Transverse colon (tissue), 4 donors: ENCODE measurements around the gene E2F1. TPM values are rescaled to one million over a fixed set of nuclear protein-coding genes. Genes with fewer than 3 reads are reported as not detected.
"Not testable (repeated sequence)": the region's sequence is repeated elsewhere in the genome, so short reads cannot be mapped to it uniquely, and the experiment has no call there.

Source experiments
- DNase-seq: peaks from one replicate; pipeline ENCODE4 v3.0.0-alpha.2; 2019
- H3K27ac ChIP-seq, 4 donors: fragments of 200-600 bp; sonication (generic); 2 replicates each; pipeline ENCODE4 v1.5.1; 2016 to 2018; ENCODE audit warnings: inconsistent platforms in 4 of 4
- H3K27me3 ChIP-seq: fragments of 200-600 bp; sonication (generic); 2 replicates; pipeline ENCODE4 v1.5.1; 2017; ENCODE audit warnings: inconsistent platforms
- H3K36me3 ChIP-seq, 4 donors: fragments of 200-600 bp; sonication (generic); 2 replicates each; pipeline ENCODE4 v1.5.1; 2017 to 2019; ENCODE audit warnings: inconsistent platforms in 4 of 4
- H3K4me1 ChIP-seq, 4 donors: fragments of 200-600 bp; sonication (generic); 2 replicates each; pipeline ENCODE4 v1.5.1; 2017 to 2020; ENCODE audit warnings: inconsistent platforms in 4 of 4
- H3K4me3 ChIP-seq, 4 donors: fragments of 200-600 bp; sonication (generic); 1 replicate in 1 of 4; 2 replicates in 3 of 4; pipeline versions ENCODE4 v1.5.1 to v1.6.1; 2017 to 2019; ENCODE audit warnings: inconsistent platforms in 4 of 4
- H3K9me3 ChIP-seq, 2 donors: fragments of 200-600 bp; sonication (generic); 2 replicates each; pipeline ENCODE4 v1.5.1; 2017 to 2019; ENCODE audit warnings: inconsistent platforms in 2 of 2
- EP300 ChIP-seq: sonication (generic); formaldehyde crosslinking; IDR thresholded peaks from one replicate; pipeline ENCODE4 v1.6.1; 2017; ENCODE audit warnings: antibody characterized with exemption, low read depth
- POLR2A ChIP-seq: fragments of 450-650 bp; IDR thresholded peaks from one replicate; pipeline ENCODE4 v1.6.1; 2016; ENCODE audit warnings: antibody characterized with exemption, mild to moderate bottlenecking, moderate library complexity
- POLR2AphosphoS5 ChIP-seq, 3 donors: sonication (generic); formaldehyde crosslinking; IDR thresholded peaks; one replicate each; pipeline ENCODE4 v1.6.1; 2016; ENCODE audit warnings: antibody characterized with exemption in 3 of 3
- WGBS, 2 donors: methylation state at CpG; one replicate each; pipeline ENCODE4 v1.1.5; 2018; ENCODE audit warnings: low coverage in 1 of 2; 5-methylcytosine and 5-hydroxymethylcytosine counted together
- in situ Hi-C, 4 donors: fragments of 200-750 bp; cut with MboI; loops; one replicate each; pipeline versions ENCODE4 v1.15.0 to v1.15.1; 2017; ENCODE audit warnings: low sequenced_read_pairs in 3 of 4, low pct_ligation_motif_present in 1 of 4, low pct_unique_long_range_greater_than_20kb in 1 of 4
- intact Hi-C: fragments of 100-400 bp; cut with DNase I; formaldehyde crosslinking; loops from one replicate; pipeline ENCODE4 v1.15.1; 2023; ENCODE audit warnings: low total_unique reads
- total RNA-seq, 4 donors: library from RNA; depleted of rRNA; stranded (reverse); fragments of >200 nt; gene quantifications; one replicate each; pipeline ENCODE4 v1.1.0, GENCODE V29; 2016
- TF ChIP-seq, protein P1 (sequence below), 5 experiments: fragments of 200-600 bp in 3 of 5; fragments of 450-650 bp in 2 of 5; sonication (generic) in 3 of 5; IDR thresholded peaks; 1 replicate in 2 of 5; 2 replicates in 3 of 5; pipeline ENCODE4 v1.5.1; 2016 to 2017; ENCODE audit warnings: antibody characterized with exemption in 5 of 5, inconsistent platforms in 3 of 5, mild to moderate bottlenecking in 2 of 5, moderate library complexity in 1 of 5

E2F1 gene
- total RNA-seq, 4 donors from 2014 or later, result 1.2 to 2.7 (median 2.1) TPM; not detected in 1

- in situ Hi-C loops (no loop called here), intact Hi-C loops (no loop called here)
- TF ChIP-seq POLR2AphosphoS5 (IDR thresholded peaks at IDR 0.05) (no peak), EP300 (no peak), POLR2A (no peak)
- TF ChIP-seq, protein P1, sequence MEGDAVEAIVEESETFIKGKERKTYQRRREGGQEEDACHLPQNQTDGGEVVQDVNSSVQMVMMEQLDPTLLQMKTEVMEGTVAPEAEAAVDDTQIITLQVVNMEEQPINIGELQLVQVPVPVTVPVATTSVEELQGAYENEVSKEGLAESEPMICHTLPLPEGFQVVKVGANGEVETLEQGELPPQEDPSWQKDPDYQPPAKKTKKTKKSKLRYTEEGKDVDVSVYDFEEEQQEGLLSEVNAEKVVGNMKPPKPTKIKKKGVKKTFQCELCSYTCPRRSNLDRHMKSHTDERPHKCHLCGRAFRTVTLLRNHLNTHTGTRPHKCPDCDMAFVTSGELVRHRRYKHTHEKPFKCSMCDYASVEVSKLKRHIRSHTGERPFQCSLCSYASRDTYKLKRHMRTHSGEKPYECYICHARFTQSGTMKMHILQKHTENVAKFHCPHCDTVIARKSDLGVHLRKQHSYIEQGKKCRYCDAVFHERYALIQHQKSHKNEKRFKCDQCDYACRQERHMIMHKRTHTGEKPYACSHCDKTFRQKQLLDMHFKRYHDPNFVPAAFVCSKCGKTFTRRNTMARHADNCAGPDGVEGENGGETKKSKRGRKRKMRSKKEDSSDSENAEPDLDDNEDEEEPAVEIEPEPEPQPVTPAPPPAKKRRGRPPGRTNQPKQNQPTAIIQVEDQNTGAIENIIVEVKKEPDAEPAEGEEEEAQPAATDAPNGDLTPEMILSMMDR (IDR thresholded peaks at IDR 0.05), result no peak
- 92 to 100% methylated on average over 2 to 13 of the region's 13 CpGs for WGBS, 2 donors
- Histone ChIP-seq H3K36me3 (peaks cover 0 to 45% (median 19%) of the 10 kb centered on the region in 4 donors), H3K9me3 (no peaks in the 10 kb centered on the region), H3K27ac (no peak overlapping the region), H3K4me3 (no peak overlapping the region), H3K27me3 (no peaks in the 10 kb centered on the region), H3K4me1 (no peaks in the 10 kb centered on the region)
- no peak for DNase-seq
Measured at GRCh38 chr20:33640287-33640686, 45.9 kb downstream of the E2F1 start.

DNA sequence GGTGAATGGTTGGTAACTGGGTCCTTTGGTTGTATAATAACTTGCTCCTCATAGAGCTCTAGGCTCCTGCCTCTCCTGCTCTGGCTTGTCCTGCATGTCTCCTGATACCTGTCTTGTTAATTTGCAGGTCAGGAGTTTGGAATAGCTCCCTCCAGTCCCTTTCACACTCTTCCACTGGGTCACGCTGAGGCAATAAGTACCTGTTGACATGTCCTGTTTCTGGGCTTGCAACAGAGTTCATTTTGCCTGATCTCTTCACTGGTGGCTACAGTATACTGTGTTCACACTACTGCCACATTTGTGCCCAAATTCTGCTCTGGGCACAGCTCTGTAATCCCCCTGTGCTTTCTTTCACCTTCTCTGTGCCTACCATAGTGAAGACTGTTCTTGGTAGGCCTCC lies 49.4 kb downstream of the E2F1 start:
- no peak overlapping the region for H3K27ac ChIP-seq
- H3K27me3 ChIP-seq, result no peaks in the 10 kb centered on the region
- TF ChIP-seq EP300 (no peak), POLR2A (no peak), POLR2AphosphoS5 (IDR thresholded peaks at IDR 0.05) (no peak)
- TF ChIP-seq, protein P1 (IDR thresholded peaks at IDR 0.05), result no peak
- in situ Hi-C loops, result no loop called here
- no peak for DNase-seq
- no peaks in the 10 kb centered on the region for H3K9me3 ChIP-seq
- intact Hi-C loops, result no loop called here
- no peak overlapping the region for H3K4me3 ChIP-seq
- 91% methylated on average over 1 of the region's 1 CpG; no CpG with 5 or more reads in 1 of the 2 donors for WGBS, 2 donors
- H3K4me1 ChIP-seq, result no peaks in the 10 kb centered on the region
- H3K36me3 ChIP-seq, result peaks cover 0 to 54% (median 17%) of the 10 kb centered on the region in 4 donors

GRCh38 chr20:33635341-33635740 lies 50.8 kb downstream of the E2F1 start:
- no peak for DNase-seq
- intact Hi-C loops, result no loop called here

DNA sequence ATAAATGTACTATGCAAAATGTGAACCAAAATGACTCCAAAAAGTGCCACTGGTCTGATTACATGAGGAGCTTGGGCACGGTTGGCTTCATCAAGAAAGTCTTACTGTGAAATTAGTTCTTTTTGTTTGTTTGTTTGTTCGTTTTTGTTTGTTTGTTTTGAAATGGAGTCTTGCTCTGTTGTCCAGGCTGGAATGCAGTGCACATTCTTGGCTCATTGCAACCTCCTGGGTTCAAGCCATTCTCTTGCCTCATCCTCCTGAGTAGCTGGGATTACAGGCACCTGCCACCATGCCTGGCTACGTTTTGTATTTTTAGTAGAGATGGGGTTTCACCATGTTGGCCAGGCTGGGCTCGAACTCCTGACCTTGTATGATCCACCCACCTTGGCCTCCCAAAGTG lies 54.3 kb downstream of the E2F1 start:
- DNase-seq, in situ Hi-C loops, H3K27ac ChIP-seq, intact Hi-C loops, H3K4me1 ChIP-seq, H3K27me3 ChIP-seq, H3K9me3 ChIP-seq, H3K4me3 ChIP-seq: not testable (repeated sequence)
- WGBS, 2 donors, result 77 to 81% methylated on average over 4 of the region's 4 CpGs
- peaks cover 0 to 54% (median 20%) of the 10 kb centered on the region in 4 donors for H3K36me3 ChIP-seq

More at GRCh38 chr20:33635341-33635740, 50.8 kb downstream of the E2F1 start:
- Histone ChIP-seq H3K36me3 (peaks cover 0 to 50% (median 17%) of the 10 kb centered on the region in 4 donors), H3K4me1 (no peaks in the 10 kb centered on the region), H3K27me3 (no peaks in the 10 kb centered on the region), H3K9me3 (no peaks in the 10 kb centered on the region), H3K27ac (no peak overlapping the region), H3K4me3 (no peak overlapping the region)
- 95 to 97% methylated on average over 2 to 3 of the region's 3 CpGs for WGBS, 2 donors
- in situ Hi-C loops, result no loop called here
- TF ChIP-seq POLR2AphosphoS5 (IDR thresholded peaks at IDR 0.05) (no peak), EP300 (no peak), POLR2A (no peak)
- TF ChIP-seq, protein P1 (IDR thresholded peaks at IDR 0.05), result no peak

- H3K27me3 ChIP-seq, result no peaks in the 10 kb centered on the region
- H3K4me1 ChIP-seq, result no peaks in the 10 kb centered on the region
- no peaks in the 10 kb centered on the region for H3K9me3 ChIP-seq
- 98 to 100% methylated on average over 3 to 4 of the region's 4 CpGs for WGBS, 2 donors
- intact Hi-C loops, result no loop called here
- in situ Hi-C loops, result no loop called here
- no peak for DNase-seq
- H3K27ac ChIP-seq, result no peak overlapping the region
- TF ChIP-seq POLR2AphosphoS5 (IDR thresholded peaks at IDR 0.05), result no peak
- H3K4me3 ChIP-seq, result no peak overlapping the region
- peaks cover 0 to 58% (median 24%) of the 10 kb centered on the region in 4 donors for H3K36me3 ChIP-seq
Measured at GRCh38 chr20:33630507-33630906, 55.7 kb downstream of the E2F1 start.
